ENCODE data around the gene SAPCD2.

Gene SAPCD2

DNA sequence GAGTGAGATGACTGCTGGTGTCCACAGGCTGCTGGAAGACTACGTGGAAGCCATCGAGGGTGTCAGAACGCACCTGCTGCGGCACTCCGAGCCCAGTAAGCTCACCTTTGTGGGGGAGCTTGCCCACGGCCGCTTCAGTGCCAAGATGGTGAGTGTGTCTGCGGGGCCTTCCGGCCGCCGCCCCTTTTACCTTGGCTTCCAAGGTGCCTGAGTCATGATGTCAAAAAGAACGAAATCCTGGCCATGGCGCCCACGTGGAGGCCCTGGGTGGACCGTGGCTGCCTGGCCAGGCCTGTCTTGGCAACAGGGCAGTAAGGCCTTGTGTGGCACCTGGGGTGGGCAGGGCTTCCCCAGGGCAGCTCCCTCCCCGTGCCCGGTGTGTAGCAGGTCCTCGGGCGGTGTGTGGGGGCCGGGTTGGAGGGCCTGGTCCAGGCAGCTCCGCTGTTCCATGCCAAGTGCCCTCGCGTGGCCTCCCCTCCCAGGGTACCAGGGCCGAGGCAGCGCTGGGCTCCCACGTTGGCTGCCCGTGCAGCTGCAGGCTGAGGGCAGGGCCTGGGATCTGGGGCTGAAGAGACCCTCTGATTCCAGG is 36.4 kb upstream of the SAPCD2 start:
- DNase-seq, result no peak

DNA sequence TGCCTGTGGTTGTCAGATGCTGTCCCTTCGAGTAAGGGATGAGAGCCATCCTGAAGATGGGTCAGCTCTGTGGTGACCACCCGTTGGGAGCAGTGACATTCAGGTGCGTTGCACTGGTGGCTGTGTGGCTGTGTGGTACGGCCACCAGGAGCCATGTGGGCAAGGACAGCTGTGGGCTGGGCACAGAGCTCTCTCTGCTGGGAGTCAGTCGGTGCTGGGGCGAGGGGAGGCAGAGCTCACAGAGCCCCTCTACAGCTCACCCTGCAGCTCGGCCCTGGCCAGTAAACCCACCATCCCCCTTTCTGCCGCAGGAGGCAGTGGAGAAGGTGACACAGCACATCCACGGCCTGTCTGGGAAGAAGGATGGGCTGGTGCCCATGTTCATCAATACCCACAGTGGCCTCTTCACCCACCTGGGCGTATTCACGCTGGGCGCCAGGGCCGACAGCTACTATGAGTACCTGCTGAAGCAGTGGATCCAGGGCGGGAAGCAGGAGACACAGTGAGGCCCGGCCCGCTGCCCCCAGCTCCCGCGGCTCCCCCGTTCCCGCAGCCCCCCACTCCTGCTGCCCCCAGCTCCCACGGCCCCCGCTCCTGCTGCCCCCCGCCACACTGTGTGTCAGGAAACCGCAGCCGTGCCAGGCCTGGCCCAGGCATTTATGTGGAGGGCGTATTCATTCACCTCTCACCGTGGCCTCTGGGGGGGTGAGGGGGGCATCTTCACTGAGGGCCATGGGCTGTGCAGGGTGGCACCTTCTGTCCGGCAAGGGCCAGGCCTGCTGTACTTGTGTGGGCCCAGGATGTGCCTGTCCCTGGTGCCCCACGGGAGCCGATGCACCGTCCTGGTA is 35.7 kb upstream of the SAPCD2 start:
- no peak for DNase-seq

DNA sequence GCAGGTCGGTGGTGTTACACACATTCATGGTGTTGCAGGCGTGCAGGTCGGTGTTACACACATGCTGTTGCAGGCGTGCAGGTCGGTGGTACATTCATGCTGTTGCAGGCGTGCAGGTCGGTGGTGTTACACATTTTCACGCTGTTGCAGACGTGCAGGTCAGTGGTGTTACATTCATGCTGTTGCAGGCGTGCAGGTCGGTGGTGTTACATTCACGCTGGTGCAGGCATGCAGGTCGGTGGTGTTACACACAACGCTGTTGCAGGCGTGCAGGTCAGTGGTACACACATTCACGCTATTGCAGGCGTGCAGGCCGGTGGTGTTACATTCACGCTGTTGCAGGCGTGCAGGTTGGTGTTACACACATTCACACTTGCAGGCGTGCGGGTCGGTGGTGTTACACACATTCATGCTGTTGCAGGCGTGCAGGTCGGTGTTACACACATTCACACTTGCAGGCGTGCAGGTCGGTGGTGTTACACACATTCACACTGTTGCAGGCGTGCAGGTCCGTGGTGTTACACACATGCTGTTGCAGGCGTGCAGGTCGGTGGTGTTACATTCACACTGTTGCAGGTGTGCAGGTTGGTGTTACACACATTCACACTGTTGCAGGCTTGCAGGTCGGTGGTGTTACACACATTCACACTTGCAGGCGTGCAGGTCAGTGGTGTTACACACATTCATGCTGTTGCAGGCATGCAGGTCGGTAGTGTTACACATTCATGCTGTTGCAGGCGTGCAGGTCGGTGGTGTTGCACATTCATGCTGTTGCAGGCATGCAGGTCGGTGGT is 33.0 kb upstream of the SAPCD2 start:
- no peak for DNase-seq

DNA sequence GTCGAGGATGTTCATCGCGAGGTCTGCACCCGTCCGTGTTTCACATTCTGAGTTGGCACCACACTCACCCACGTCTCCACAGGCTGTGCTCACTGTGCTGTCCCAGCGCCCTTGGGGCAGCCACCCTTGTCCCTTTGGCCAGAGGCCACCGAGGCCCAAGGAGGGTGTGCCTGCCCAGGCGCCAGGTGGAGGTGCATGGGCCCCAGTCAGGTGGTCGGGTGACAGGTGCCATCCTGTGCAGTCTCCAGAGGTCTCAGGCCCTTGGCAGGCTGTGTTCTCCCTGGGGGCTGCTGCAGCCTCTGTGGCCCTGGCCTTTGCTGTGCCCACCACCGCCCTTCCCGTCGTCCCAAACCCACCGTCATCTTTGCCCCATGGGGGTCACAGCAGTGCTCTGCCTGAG is 28.9 kb upstream of the SAPCD2 start:
- no peak for DNase-seq

DNA sequence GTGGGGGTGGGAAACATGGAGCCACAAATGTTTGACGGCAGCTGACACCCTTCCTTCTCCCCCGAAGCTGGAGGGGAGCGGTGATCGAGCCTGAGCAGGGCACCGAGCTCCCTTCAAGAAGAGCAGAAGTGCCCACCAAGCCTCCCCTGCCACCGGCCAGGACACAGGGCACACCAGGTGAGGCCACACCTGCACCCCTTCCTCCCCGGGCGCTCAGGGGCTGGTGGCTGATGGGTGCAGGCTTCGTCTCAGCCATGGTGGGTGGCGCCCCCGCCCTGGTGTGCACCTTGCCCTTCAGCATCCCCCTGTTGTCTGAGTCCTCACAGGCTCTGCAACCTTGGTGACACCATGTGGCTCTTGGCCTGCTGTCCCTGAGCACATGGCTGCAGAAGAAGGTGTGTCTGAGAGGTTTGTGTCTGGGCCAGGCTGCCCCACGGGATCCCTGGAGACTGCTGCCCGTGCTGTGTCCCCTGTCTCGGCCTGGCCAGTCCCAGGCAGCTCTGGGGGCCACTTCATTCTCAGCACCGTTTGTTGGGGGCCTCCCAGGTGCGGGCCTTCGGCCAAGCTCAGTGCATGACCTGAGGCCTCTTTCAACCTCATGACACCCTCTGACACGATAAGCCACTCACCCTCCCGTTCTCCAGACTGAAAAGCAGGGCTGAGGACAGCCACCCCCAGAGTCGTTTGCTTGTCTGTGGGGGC is 27.6 kb upstream of the SAPCD2 start:
- no peak for DNase-seq

DNA sequence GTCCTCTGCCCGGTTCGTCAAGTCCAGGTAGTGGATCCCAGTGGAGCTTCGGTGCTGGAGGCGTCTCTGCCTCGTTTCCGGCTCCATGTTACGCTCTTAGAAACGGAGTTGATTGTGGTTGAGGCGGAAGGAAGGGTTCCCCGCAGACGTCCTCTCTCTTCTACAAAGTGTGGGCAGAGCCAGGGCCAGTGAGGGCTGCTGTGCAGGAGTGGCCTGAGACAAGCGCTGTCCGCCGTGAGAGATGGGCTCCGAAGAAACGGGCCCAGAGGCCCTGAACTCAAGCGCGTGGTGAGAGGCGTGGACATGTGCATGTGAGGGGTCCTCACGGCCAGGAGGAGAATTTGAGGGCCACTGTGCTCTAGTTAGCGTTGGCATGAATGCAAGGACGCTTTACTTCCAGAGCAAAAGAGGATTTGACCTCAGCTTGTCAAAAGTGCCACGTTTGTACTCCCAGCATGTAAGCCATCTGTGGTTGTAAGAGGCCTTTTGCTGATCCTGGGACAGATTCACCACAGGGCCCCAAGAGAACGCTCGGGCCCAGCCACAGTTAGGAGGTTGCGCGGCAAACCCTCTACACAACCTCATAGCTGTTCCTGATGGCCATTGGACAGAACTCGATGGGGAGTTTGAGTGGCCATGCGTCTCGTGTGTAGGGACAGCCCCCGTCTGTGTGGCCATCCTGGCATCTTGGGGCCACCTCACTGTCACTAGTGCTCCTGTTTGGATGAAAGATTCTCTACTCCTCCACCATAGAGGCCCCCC is 26.6 kb upstream of the SAPCD2 start:
- no peak for DNase-seq

DNA sequence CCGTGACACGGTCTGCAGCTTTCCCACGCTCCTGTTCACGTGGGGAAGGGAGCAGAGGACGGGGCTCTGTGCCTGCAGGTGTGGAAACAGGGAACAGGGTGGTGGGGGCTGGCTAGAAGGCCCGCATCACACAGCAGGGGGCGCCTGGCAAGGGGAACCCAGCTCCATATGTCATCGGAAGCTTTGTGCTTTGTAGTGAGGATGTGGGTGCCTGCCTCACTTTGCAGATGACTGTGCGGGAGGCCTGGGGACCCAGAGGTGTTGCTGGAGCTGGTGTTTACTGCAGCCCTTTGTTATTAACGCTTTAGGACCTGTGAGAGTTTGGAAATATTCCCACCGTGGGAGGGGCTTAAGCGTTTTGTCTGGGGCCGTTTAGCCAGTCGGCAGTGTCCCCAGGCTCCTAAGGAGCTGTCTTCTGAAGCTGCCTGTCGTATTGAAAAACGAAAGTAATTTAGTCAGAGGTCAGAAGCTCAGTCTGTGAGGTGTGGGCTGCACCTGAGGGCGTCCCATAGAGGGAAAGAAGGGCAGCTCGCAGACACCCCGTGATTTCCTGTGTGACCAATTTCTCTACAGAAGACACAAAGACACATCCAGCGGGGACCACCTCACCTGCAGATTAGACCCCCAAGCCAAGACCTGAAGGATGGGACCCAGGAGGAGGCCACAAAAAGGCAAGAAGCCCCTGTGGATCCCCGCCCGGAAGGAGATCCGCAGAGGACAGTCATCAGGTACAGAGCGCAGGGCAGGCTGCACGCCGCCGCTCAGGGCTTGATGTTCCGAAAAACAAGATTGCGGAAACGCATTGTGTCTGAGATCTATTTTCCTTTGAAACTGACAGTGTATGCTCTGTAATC is 25.5 kb upstream of the SAPCD2 start:
- DNase-seq, result no peak

DNA sequence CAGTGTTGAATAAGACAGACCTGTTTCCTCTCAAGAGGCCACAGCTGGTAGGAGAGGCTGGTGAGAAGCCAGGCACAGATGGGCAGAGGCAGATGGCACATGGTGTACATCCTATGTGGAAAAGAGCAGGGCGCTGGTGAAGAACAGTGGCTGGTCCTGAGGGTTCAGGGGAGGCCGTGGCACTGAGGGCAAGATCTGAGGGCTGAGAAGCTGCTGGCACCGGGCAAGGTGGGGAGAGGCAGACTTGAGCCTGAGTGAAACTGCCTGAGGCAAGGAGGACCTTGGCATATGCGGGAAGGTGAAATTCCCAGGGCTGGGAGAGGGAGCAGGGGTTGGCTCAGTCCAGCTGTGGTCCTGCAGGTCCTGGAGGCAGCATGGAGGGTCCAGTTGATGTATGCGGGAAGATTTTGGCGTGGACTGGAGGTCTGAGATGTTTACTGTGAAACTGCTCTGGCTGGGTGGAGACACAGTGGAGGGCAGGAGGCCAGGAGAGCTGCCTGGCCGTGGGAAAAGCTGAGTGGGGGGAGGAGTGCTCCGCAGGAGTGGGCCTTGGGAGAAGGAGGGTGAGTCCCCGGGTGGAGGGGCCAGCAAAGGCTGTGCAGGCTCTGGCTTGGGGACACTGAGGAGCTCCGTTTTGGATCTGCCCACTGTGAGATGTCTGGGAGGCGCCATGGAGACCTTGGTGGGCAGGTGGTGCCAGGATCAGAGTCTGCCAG is 19.0 kb upstream of the SAPCD2 start:
- no peak for DNase-seq

DNA sequence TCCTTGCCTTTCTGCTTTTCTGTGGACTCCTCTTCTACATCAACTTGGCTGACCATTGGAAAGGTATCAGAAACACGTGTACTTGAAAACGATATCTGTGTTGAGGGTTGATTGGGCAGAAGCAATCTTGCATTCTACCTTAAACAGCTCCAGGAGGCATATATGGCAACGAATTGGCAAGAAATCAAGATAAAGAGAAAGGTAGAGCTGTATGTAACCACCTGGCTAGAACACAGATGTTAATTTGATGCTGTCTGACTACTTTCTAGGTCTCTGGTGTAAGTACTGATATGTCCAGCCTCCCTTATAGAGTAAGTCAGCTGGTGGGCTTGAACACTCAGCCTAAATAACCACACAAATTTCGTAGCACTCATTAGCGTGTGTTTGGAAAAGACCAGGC is 17.8 kb upstream of the SAPCD2 start:
- DNase-seq, result no peak

DNA sequence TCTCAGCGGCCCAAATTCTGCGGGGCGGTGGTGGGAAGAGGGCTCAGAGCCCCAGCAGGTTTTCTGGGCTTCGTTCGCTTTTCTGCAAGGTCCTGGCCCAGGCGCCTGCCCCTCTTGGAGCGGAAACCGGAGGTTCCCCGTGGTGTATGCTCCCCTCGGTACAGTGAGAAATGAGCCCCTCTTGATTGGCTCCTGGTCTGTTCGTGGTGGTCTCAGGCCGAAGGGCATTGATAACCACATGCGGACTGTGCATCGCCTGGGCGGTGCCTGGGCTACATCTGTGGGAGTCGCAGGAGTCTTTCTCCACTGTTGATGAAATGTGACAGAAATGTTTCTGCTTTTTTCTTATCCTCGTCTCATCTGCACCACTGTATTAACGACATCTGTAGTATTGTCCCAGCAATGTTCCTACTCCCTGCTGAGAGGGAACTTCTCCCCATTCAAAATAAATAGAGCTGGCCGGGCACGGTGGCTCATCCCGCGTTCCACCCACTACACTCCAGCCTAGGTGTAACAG is 17.1 kb upstream of the SAPCD2 start:
- peak; percentile 78 for DNase-seq

DNA sequence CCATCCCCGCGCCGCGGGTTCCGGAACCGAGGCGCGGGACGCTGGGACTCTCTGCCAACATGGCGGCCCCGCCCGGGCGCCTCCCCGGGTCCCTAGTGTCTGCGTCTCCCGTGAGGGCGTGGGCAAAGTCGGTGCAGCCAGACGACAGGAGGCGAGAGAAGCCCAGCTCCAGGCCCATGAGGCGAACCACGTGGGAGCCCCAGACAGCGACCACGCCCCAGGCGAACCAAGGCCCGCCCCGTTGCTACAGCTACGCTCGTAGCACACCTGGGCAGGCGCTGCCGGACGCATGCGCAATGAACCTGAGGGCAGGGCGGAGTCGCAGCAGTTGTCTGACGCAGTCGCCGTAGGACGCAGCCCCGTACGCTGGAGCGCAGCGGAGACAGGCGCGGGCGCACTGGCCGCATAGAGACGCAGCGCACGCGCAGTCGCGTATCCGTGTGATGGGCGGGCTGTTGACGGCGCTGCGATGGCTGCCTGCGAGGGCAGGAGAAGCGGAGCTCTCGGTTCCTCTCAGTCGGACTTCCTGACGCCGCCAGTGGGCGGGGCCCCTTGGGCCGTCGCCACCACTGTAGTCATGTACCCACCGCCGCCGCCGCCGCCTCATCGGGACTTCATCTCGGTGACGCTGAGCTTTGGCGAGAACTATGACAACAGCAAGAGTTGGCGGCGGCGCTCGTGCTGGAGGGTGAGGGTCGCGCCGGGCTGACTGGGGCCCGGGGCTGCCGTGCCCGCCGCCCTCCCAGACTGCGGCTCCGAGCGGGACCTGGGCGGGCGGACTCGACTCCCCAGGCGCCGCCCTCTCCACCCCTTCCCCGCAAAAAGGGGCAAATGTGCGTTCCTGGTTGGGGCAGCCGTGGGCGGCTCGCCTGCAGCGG is 16.4 kb upstream of the SAPCD2 start, which contains the start of gene MAN1B1:
Gene MAN1B1 (plus strand): TSS at position 455 of the 878 bp plus-strand sequence. CDS start 15 bp downstream, at position 470.
- DNase-seq, result peak; percentile 99

DNA sequence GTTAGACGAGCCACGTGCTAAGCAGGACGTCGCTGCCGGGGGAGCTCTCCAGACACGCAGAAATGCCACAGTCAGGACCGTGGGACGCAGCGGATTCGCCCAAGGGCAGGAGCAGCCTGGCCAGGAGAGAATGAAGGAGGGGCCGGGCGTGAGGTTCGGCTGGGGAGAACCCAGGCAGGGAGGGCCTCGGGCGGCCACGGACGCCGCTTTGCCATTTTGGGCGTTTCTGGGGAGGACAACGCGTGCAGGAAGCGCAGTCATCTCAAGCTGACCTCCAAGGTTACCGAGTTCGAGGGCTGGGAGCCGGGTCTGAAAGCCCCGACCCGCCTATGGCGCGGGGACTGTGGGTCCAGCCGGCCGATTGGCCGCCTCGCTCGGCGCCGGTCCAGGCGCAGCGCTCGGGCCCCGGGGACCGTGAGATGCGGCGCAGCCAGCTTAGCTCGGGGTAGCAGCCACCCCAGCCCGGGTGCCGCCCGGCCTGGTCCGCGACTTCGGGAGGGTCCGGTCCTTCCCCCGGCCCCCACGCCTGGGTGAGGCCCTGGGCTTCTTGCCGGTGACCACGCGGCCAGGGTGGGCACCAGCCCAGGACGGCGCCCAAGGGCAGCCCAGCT is 15.7 kb upstream of the SAPCD2 start:
- DNase-seq, result peak; percentile 69

DNA sequence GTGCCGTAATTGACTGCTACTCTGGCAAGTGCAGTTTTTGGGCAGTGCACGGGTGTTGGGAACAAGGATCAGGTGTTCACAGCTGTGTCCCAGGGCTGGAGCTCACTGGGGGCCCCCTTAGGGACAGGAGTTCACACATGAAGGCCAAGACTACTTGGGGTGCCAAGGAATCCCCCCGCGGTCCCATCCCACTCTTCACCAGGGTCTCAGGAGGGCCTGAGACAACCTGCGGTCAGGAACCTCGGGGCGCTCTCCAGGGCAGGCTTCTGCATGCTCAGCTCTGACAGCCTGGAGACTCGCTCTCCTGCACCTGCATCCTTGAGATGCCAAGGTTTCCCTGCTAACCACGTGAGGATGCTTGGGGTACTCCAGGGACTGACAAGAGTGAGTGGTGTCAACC is 14.2 kb upstream of the SAPCD2 start:
- DNase-seq, result no peak

DNA sequence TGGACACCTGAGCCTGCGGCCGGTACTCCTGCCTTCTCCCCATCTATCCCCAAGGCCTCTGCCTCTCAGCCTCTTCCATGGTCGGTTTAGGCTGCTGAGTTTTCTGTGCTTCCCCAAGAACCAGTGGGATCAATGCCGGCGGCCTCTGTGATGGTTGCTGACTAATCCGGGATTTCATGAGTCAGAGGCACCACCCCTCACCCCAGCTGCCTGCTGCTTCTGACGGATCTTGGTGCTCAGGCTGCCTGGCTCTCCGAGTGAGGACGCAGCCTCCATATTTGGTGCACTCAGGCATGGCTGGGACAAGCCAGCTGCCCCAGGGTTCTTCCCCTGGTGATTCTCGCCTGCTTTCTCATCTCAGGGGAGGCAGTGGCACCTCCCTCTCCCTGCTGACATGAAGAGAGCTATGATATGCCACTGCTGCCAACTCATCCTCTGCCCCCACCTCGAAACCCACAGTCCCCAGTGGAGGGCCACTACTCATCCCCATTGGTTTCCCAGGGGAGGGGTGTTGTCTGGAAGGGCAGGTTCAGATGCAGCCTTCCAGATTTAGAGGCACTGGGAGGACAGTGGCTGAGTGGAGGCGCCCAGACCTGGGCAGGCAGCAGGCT is 13.1 kb upstream of the SAPCD2 start:
- DNase-seq, result no peak

DNA sequence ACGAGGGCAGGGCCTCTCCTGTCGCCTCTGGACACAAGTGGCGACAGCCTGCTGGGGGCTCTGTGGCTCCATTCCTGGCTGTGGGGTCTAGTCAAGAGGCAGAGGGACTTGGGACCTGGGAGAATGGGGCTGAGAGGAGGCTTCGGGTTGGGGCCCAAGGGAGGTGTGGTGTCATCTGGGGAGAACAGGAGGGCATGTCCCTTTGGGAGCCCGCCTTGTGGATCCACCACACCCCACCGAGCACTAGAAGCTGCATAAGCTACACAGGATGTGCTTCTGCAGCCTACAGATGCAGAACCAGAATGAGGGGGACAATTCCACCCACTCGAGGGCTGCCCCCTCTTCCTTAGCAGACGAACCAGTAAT is 12.6 kb upstream of the SAPCD2 start:
- DNase-seq, result no peak

DNA sequence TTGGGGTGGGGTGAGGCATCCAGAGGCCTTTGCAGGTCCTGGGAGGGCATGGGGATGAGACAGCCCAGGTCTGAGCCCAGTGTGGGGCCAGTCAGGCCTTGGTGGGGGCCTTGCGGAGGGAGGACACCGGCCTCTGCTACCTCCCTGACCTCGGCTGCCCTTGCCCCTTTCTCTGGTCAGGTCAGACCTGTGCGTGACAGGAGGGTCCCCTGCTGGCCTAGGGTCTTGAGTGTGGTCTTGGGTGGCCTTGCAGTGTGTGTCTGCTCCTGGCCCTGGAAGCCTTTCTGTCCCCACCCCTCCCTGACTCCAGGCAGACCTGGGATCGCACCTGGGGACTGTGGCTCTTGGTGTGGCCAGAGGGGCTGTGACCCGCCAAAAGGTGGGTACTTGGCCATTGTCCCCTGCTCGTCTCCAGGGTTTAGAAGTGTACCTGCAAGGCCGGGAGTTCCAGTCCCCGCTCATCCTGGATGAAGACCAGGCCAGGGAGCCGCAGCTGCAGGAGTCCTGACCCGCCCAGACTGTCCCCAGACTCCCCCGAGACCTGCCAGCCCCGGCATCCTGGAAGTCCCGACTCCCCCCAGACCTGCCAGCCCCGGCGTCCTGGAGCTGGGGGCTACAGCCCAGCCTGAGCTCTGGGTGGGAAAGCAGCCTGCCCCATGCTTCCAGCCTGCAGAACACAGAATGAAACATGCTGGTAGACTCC is 12.0 kb upstream of the SAPCD2 start:
- no peak for DNase-seq

DNA sequence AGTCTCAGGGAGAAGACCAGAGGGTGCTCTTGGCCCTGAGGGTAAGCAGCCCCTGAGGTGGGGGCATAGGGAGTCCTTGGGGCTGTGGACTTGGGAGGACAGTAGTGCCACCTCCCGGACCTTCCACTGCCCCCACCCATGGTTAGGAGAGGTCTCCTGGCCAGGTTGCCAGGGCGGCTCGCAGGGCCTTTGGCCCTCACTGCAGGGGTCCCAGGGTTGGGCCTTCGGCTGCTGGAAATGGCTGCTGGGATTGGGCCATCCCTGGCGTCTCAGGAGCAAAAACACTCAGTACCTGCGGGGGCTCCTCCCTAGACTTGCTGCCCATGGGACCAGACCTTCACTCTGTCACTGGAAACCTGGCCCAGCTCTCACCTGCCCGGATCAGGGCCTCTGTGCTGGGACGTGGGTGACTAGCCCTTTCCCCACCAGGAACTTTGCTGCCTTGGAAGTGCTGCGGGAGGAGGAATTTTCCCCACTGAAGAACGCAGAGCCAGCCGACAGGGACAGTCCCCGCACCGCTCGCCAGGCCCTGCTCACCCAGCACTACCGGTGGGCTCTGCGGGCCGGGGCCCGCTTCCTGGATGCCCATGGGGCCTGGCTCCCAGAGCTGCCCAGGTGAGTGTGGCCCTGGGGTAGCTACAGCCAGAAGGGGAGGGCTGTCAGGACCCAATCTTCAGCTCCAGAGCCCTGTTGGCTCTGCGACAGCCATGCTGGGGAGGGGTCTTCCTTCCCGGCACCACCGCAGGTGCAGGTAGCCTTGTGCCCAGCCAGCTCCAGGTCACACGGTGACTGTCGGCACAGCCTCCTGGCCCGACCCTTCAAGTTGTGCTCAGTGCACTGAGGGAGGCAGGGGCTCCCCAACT is 10.1 kb upstream of the SAPCD2 start:
- no peak for DNase-seq
